WERI-Rb-1 (cell line): ENCODE measurements around the gene HMGCS2.

Experiments
- DNase-seq: peaks from one replicate; pipeline ENCODE4 v3.0.0-alpha.2; 2020
- H3K27ac ChIP-seq: fragments of 250-450 bp; sonication (Bioruptor Pico); 2 replicates; pipeline ENCODE4 v1.5.1; 2020; ENCODE audit warnings: mild to moderate bottlenecking, moderate library complexity
- H3K27me3 ChIP-seq: fragments of 250-450 bp; sonication (Bioruptor Pico); 2 replicates; pipeline ENCODE4 v1.5.1; 2021; ENCODE audit warnings: mild to moderate bottlenecking, low read depth, moderate library complexity; ENCODE audit not compliant: insufficient read depth, severe bottlenecking
- H3K36me3 ChIP-seq: fragments of 250-450 bp; sonication (Bioruptor Pico); 2 replicates; pipeline ENCODE4 v1.5.1; 2020; ENCODE audit warnings: mild to moderate bottlenecking, moderate library complexity
- H3K4me3 ChIP-seq: 2 replicates; pipeline ENCODE4 v1.5.1; 2011; ENCODE audit warnings: low read depth, mild to moderate bottlenecking, control low read depth, low read length
- H3K9me3 ChIP-seq: fragments of 250-450 bp; sonication (Bioruptor Pico); 2 replicates; pipeline ENCODE4 v1.5.1; 2021; ENCODE audit warnings: mild to moderate bottlenecking, moderate library complexity; ENCODE audit not compliant: severe bottlenecking
- TF ChIP-seq, protein P1 (sequence below): IDR thresholded peaks from 2 replicates; pipeline ENCODE4 v1.5.1; 2011; ENCODE audit warnings: low read depth, mild to moderate bottlenecking, control low read depth, inconsistent platforms, low read length

The HMGCS2 gene

DNA sequence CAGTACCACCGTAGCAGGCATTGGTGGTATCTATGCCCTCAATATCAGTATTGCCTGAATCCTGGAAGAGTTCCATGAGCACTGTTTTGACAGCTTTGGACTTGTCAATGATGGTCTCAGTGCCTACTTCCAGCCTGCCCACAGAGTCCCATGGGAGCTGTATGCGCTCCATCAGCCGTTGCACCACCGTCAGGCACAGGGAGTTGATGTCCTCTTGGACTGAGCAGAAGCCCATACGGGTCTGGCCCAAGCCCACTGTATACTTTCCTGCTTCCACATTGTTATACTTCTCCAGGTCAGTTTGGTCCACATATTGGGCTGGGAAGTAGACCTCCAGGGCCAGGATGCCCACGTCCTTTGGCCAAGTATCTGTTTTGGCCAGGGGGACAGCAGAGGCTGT, 4.5 kb downstream of the HMGCS2 start:
- DNase-seq = no peak
- Histone ChIP-seq H3K27ac (no peak overlapping the region), H3K36me3 (no peaks in the 10 kb centered on the region), H3K27me3 (no peaks in the 10 kb centered on the region), H3K4me3 (no peak overlapping the region), H3K9me3 (no peaks in the 10 kb centered on the region)
- TF ChIP-seq, protein P1, sequence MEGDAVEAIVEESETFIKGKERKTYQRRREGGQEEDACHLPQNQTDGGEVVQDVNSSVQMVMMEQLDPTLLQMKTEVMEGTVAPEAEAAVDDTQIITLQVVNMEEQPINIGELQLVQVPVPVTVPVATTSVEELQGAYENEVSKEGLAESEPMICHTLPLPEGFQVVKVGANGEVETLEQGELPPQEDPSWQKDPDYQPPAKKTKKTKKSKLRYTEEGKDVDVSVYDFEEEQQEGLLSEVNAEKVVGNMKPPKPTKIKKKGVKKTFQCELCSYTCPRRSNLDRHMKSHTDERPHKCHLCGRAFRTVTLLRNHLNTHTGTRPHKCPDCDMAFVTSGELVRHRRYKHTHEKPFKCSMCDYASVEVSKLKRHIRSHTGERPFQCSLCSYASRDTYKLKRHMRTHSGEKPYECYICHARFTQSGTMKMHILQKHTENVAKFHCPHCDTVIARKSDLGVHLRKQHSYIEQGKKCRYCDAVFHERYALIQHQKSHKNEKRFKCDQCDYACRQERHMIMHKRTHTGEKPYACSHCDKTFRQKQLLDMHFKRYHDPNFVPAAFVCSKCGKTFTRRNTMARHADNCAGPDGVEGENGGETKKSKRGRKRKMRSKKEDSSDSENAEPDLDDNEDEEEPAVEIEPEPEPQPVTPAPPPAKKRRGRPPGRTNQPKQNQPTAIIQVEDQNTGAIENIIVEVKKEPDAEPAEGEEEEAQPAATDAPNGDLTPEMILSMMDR = no peak

DNA sequence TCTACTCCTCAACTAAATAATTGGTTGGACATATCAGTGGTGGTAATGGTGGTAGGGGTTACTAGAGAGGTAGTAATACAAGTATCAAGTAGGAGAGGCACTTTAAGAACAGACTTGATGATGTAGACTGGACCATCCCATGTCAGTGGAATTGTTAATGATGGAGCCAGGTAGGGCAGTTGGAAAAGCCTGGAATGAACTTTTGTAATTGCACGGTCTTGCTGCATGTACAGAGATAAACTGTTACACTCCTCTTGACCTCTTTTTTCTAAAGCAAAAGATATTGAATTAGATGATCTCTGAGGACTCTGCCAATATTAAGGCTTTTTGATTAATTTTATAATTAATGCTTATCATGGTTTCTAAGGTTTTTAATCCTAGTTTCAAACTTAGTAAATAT, 5.8 kb downstream of the HMGCS2 start:
- Histone ChIP-seq H3K36me3 (no peaks in the 10 kb centered on the region), H3K9me3 (no peaks in the 10 kb centered on the region), H3K27ac (no peak overlapping the region), H3K27me3 (no peaks in the 10 kb centered on the region), H3K4me3 (no peak overlapping the region)
- TF ChIP-seq, protein P1 = no peak
- DNase-seq = no peak

DNA sequence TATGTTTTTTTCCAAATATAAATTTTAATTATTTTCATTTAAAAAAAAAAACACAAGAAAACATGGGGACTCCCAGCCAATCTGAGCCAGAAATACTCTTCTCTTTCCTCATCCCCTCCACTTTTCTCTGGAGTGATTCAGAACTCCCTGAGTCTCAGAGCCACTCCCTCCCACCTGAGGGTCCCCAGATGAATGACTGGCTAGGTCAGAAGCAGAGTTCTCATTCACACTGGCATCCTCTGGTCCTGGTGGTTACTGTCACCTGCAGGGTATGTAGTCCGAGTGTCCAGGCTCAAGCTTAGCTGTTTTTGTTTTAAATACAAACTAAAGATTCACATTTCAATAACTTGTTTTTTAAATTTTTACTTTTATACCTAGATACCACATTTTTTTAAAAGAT, 6.3 kb downstream of the HMGCS2 start:
- TF ChIP-seq, protein P1 = no peak
- no peaks in the 10 kb centered on the region for H3K9me3 ChIP-seq
- H3K27ac ChIP-seq = no peak overlapping the region
- H3K4me3 ChIP-seq = no peak overlapping the region
- DNase-seq = no peak
- H3K36me3 ChIP-seq = no peaks in the 10 kb centered on the region
- H3K27me3 ChIP-seq = no peaks in the 10 kb centered on the region

DNA sequence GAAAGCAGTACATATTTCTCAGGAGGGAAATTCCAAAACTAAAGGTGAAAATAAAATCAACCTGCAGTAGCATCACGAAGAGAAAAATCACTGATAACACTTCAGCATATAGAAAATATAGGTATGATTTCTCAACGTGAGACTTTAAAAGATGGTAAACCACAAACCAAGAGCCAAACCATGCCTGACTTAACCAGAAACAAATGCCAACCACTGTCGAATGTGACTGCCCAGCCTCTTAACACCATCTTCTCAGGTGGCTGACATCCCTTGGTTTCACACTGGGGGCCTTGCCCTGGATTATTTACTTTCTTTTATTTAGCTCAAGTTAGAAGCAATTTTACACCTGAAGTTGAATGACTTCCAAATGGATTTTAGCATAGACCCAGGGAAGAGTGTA, 10.1 kb downstream of the HMGCS2 start:
- H3K4me3 ChIP-seq = no peak overlapping the region
- no peaks in the 10 kb centered on the region for H3K9me3 ChIP-seq
- H3K36me3 ChIP-seq = no peaks in the 10 kb centered on the region
- no peak for DNase-seq
- TF ChIP-seq, protein P1 = no peak
- H3K27me3 ChIP-seq = no peaks in the 10 kb centered on the region
- no peak overlapping the region for H3K27ac ChIP-seq

DNA sequence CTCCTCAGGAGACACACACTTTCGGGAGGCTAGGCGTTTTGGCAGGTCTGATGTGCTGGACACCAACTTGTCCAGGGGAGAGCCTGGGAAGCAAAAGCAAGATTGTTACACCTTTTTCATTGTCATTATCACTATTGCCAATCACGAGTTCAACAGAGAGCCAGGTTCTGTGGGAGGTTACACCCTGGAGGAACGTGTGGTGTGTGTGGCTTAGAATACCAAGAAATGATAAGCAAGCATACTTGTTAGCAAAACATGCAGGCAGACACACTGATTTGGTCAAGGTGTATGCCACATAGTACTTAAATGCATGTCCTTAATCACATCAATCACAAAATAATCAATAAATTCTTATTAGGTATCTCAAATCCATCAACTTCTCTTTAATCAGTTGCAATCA, 16.1 kb downstream of the HMGCS2 start:
- H3K4me3 ChIP-seq = no peak overlapping the region
- TF ChIP-seq, protein P1 = no peak
- no peaks in the 10 kb centered on the region for H3K9me3 ChIP-seq
- H3K27ac ChIP-seq = no peak overlapping the region
- DNase-seq = no peak
- no peaks in the 10 kb centered on the region for H3K36me3 ChIP-seq
- H3K27me3 ChIP-seq = no peaks in the 10 kb centered on the region

DNA sequence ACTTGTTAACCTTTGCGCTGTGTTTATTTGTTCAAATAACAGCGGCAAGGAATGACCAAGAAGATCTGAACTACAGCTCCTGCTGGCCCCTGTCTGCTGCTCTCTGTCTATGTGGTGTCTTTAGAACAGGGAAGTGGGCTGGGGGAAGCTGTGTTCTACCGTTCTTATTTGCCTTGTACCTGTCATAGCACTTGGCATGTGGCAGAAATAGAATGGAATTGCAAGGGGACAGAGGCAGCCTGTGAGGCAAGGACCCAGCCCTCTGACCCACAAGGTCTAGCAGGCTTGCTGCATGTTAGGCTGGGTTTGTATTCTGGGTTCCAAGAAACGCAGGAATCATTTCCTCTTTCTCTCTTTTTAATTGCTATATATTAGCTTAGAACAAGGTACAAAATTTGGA, 20.7 kb downstream of the HMGCS2 start:
- Histone ChIP-seq H3K9me3 (no peaks in the 10 kb centered on the region), H3K27me3 (no peaks in the 10 kb centered on the region), H3K36me3 (0 out of 2 replicates have a peak, but pooled peaks cover 3% of the 10 kb centered on the region), H3K4me3 (no peak overlapping the region), H3K27ac (peak overlapping the region; percentile 44; the same call in 1 of the 2 replicates)
- TF ChIP-seq, protein P1 = no peak
- no peak for DNase-seq
